ENCODE measurements around the gene PGAP3. TPM values are rescaled to one million over a fixed set of nuclear protein-coding genes. Genes with fewer than 3 reads are reported as not detected.

PGAP3 gene
- total RNA-seq, 1 donor from 2014 or later = 17.7 TPM

GRCh38 chr17:39683295-39683939 lies 4.4 kb downstream of the PGAP3 start:
- intact Hi-C loops (cut with DNase I) = loop anchor here (5.0 kb wide), 1 partner anchor 49 kb away; the partner anchor contains the start of gene MIEN1
- TF ChIP-seq CTCF (IDR thresholded peaks at IDR 0.05) (no peak), POLR2A (IDR thresholded peaks at IDR 0.05) (no peak), POLR2AphosphoS5 (IDR thresholded peaks at IDR 0.05; ENCODE audit: insufficient read depth in 1 of 2, low read depth in 1 of 2) (no peak)
- no peak overlapping the region for H3K4me3 ChIP-seq
- no peak overlapping the region for H3K27ac ChIP-seq
- H3K4me1 ChIP-seq = peaks cover 6% of the 10 kb centered on the region
- no peak for DNase-seq (ENCODE audit: extremely low spot score in 2 of 2)
- H3K9me3 ChIP-seq = no peaks in the 10 kb centered on the region
- H3K36me3 ChIP-seq = no peaks in the 10 kb centered on the region
- H3K27me3 ChIP-seq = no peaks in the 10 kb centered on the region

GRCh38 chr17:39679521-39680192 lies 8.2 kb downstream of the PGAP3 start:
- Histone ChIP-seq H3K4me3 (no peak overlapping the region), H3K27ac (no peak overlapping the region), H3K9me3 (no peaks in the 10 kb centered on the region), H3K27me3 (no peaks in the 10 kb centered on the region), H3K4me1 (peaks cover 22% of the 10 kb centered on the region), H3K36me3 (peaks cover 0 to 4% of the 10 kb centered on the region in 2 donors)
- intact Hi-C loops (cut with DNase I) = loop anchor here (5.0 kb wide), 1 partner anchor 53 kb away; the partner anchor contains the start of gene MIEN1
- DNase-seq (ENCODE audit: extremely low spot score in 2 of 2) = no peak
- TF ChIP-seq POLR2A (IDR thresholded peaks at IDR 0.05) (no peak), CTCF (IDR thresholded peaks at IDR 0.05) (no peak), POLR2AphosphoS5 (IDR thresholded peaks at IDR 0.05; ENCODE audit: insufficient read depth in 1 of 2, low read depth in 1 of 2) (no peak)

- peaks cover 26% of the 10 kb centered on the region for H3K4me1 ChIP-seq
- DNase-seq (ENCODE audit: extremely low spot score in 2 of 2) = no peak
- no peaks in the 10 kb centered on the region for H3K9me3 ChIP-seq
- intact Hi-C loops (cut with DNase I) = no loop called here
- H3K36me3 ChIP-seq = peaks cover 0 to 4% of the 10 kb centered on the region in 2 donors
- TF ChIP-seq POLR2A (IDR thresholded peaks at IDR 0.05) (no peak), CTCF (IDR thresholded peaks at IDR 0.05) (no peak), POLR2AphosphoS5 (IDR thresholded peaks at IDR 0.05; ENCODE audit: insufficient read depth in 1 of 2, low read depth in 1 of 2) (no peak)
- no peaks in the 10 kb centered on the region for H3K27me3 ChIP-seq
- no peak overlapping the region for H3K4me3 ChIP-seq
- no peak overlapping the region for H3K27ac ChIP-seq
Observed at GRCh38 chr17:39678340-39679116, 9.3 kb downstream of the PGAP3 start.

GRCh38 chr17:39677542-39678339 lies 10.1 kb downstream of the PGAP3 start:
- DNase-seq (ENCODE audit: extremely low spot score in 2 of 2) = no peak
- peaks cover 26% of the 10 kb centered on the region for H3K4me1 ChIP-seq

More at GRCh38 chr17:39677542-39678339, 10.1 kb downstream of the PGAP3 start:
- TF ChIP-seq CTCF (IDR thresholded peaks at IDR 0.05) (no peak), POLR2A (IDR thresholded peaks at IDR 0.05) (no peak), POLR2AphosphoS5 (IDR thresholded peaks at IDR 0.05; ENCODE audit: insufficient read depth in 1 of 2, low read depth in 1 of 2) (no peak)
- H3K36me3 ChIP-seq = peaks cover 0 to 4% of the 10 kb centered on the region in 2 donors
- intact Hi-C loops (cut with DNase I) = no loop called here
- no peaks in the 10 kb centered on the region for H3K9me3 ChIP-seq
- H3K4me3 ChIP-seq = no peak overlapping the region
- no peak overlapping the region for H3K27ac ChIP-seq
- H3K27me3 ChIP-seq = no peaks in the 10 kb centered on the region

Data from vagina (tissue), 2 donors.